ENCODE data around the gene PRKAG1.

GRCh38 chr12:48985475-48985897 is 33.1 kb downstream of the PRKAG1 start:
- TF ChIP-seq POLR2AphosphoS5 (IDR thresholded peaks at IDR 0.05) (no peak), CTCF (IDR thresholded peaks at IDR 0.05; ENCODE audit: poor library complexity, severe bottlenecking) (no peak), EZH2 (IDR thresholded peaks at IDR 0.05; ENCODE audit: borderline replicate concordance, insufficient read depth, low read length, poor library complexity, severe bottlenecking) (no peak), REST (IDR thresholded peaks at IDR 0.05; ENCODE audit: borderline replicate concordance) (no peak), RAD21 (conservative IDR thresholded peaks at IDR 0.05) (no peak), MXI1 (conservative IDR thresholded peaks at IDR 0.05; ENCODE audit: poor library complexity, severe bottlenecking) (no peak)
